Prostate gland (tissue), 2 donors: ENCODE results near the gene GRID1. TPM values are rescaled to one million over a fixed set of nuclear protein-coding genes. Genes with fewer than 3 reads are reported as not detected.

ENCODE experiments used
- DNase-seq: peaks from one replicate; pipeline ENCODE4 v3.0.0-alpha.2; 2019; ENCODE audit warnings: low spot score
- H3K27ac ChIP-seq, 2 donors: fragments of 200-600 bp; sonication (generic); 2 replicates each; pipeline ENCODE4 v1.5.1; 2017 to 2019
- H3K27me3 ChIP-seq: fragments of 200-600 bp; sonication (generic); replicated peaks from 2 replicates; pipeline ENCODE4 v1.5.1; 2019; ENCODE audit not compliant: insufficient read depth
- H3K36me3 ChIP-seq, 2 donors: fragments of 200-600 bp; sonication (generic); 1 replicate in 1 of 2; 2 replicates in 1 of 2; pipeline versions ENCODE4 v1.5.1 to v1.8.1; 2017 to 2019
- H3K4me1 ChIP-seq: fragments of 200-600 bp; sonication (generic); replicated peaks from 2 replicates; pipeline ENCODE4 v1.5.1; 2019
- H3K4me3 ChIP-seq, 2 donors: fragments of 200-600 bp; sonication (generic); 2 replicates each; pipeline ENCODE4 v1.5.1; 2017 to 2019
- H3K9me3 ChIP-seq: fragments of 200-600 bp; sonication (generic); 2 replicates; pipeline ENCODE4 v1.5.1; 2017
- CTCF ChIP-seq, 4 experiments: fragments of 200-600 bp in 2 of 4; fragments of 450-650 bp in 2 of 4; sonication (generic) in 2 of 4; IDR thresholded peaks; 1 replicate in 3 of 4; 2 replicates in 1 of 4; pipeline ENCODE4 v1.5.1; 2016 to 2019; ENCODE audit warnings: antibody characterized with exemption in 4 of 4, mild to moderate bottlenecking in 2 of 4, moderate library complexity in 2 of 4
- POLR2A ChIP-seq: fragments of 450-650 bp; IDR thresholded peaks from one replicate; pipeline ENCODE4 v1.6.1; 2016; ENCODE audit warnings: antibody characterized with exemption, mild to moderate bottlenecking
- POLR2AphosphoS5 ChIP-seq: sonication (generic); formaldehyde crosslinking; IDR thresholded peaks from one replicate; pipeline ENCODE4 v1.6.1; 2017; ENCODE audit warnings: antibody characterized with exemption
- WGBS: methylation state at CpG from one replicate; pipeline ENCODE4 v1.1.5; 2018; 5-methylcytosine and 5-hydroxymethylcytosine counted together
- intact Hi-C: fragments of 100-400 bp; cut with DNase I; formaldehyde crosslinking; loops from one replicate; pipeline ENCODE4 v1.14.2; 2022
- total RNA-seq, 2 donors: library from RNA; depleted of rRNA; stranded (reverse); fragments of >200 nt; gene quantifications; one replicate each; pipeline ENCODE4 v1.1.0, GENCODE V29; 2016

Gene GRID1
- total RNA-seq, 2 donors from 2014 or later = 1.0 to 10.0 TPM

- DNase-seq = no peak
- WGBS = 88% methylated on average over 1 of the region's 1 CpG
- Histone ChIP-seq H3K9me3 (no peaks in the 10 kb centered on the region), H3K27ac (no peak overlapping the region), H3K4me3 (no peak overlapping the region), H3K36me3 (no peaks in the 10 kb centered on the region), H3K27me3 (no peaks in the 10 kb centered on the region), H3K4me1 (no peaks in the 10 kb centered on the region)
- intact Hi-C loops = no loop called here
- TF ChIP-seq POLR2A = no peak
These were observed 379.8 kb downstream of the GRID1 start for GRCh38 chr10:85986777-85987176.

DNA sequence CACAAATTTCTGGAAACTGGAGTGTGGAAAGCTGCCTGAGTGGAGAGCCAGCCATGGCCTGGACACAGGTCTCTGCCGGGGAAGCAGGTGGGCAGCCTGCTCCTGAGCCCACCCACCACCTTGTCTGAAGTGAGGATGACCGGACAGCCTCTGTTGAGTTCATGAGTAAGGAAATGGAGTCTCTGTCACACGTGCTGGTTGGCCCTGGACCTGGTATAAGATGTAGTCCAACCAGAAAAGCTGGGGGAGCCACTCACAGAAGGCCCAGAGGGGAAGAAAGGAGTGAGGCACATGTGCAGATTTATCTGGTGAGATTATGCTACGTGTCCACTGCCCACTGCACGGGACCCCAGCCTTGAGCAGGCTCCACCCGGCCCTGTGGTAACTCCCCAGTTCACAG lies 383.5 kb downstream of the GRID1 start:
- H3K36me3 ChIP-seq = no peaks in the 10 kb centered on the region
- TF ChIP-seq POLR2A (no peak), CTCF (IDR thresholded peaks at IDR 0.05) (no peak), POLR2AphosphoS5 (no peak)
- H3K27ac ChIP-seq = no peak overlapping the region
- intact Hi-C loops = no loop called here
- H3K27me3 ChIP-seq = no peaks in the 10 kb centered on the region
- DNase-seq = no peak
- 69% methylated on average over 6 of the region's 6 CpGs for WGBS
- no peaks in the 10 kb centered on the region for H3K4me1 ChIP-seq
- no peaks in the 10 kb centered on the region for H3K9me3 ChIP-seq
- H3K4me3 ChIP-seq = no peak overlapping the region

GRCh38 chr10:85979598-85979997 lies 387.0 kb downstream of the GRID1 start:
- TF ChIP-seq POLR2A (no peak), POLR2AphosphoS5 (no peak), CTCF (IDR thresholded peaks at IDR 0.05) (no peak)
- no peak for DNase-seq
- H3K27me3 ChIP-seq = no peaks in the 10 kb centered on the region
- H3K27ac ChIP-seq = no peak overlapping the region
- no peaks in the 10 kb centered on the region for H3K9me3 ChIP-seq
- H3K4me3 ChIP-seq = no peak overlapping the region
- H3K4me1 ChIP-seq = no peaks in the 10 kb centered on the region
- intact Hi-C loops = loop anchor here (10.0 kb wide), 1 partner anchor 155 kb away; no protein-coding TSS in a partner anchor
- no peaks in the 10 kb centered on the region for H3K36me3 ChIP-seq

DNA sequence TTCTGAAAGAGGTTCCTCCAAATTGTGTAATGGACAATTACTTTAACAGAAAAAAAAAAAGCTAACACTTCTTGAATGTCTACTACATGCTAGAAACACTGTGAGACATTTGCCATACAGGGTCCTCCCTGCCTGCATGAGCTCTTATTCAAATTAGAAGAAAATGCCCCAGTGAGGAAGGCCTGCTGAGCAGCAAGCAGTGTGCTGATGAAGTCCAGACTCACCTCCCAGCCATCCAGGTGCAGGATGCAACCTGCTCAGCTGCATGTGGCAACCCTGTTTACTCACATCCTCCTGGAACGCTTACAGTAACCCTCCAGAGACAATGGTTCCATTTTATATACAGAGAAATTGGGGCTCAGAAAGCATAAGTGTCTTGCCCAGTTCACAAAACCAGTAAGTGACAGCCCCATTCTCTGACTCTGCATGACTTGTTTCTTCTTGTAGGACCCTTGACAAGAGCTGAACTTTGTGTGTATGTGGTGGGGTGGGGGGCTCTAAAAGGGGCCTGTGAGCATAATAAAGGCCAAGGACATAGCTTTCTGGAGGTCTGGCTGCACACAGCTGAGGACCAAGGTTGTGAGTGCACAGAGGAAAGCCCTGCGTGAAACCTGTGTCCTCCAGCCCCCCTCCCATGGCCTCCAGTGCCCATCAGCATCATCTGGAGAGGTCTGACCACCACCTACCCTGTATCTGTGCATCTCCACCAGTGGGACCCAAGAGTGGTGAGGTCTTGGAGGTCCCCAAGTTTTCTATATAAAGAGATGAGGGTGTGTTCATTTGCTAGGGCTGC lies 387.8 kb downstream of the GRID1 start:
- Histone ChIP-seq H3K4me1 (no peaks in the 10 kb centered on the region), H3K27ac (no peak overlapping the region), H3K27me3 (no peaks in the 10 kb centered on the region), H3K9me3 (no peaks in the 10 kb centered on the region), H3K36me3 (no peaks in the 10 kb centered on the region), H3K4me3 (no peak overlapping the region)
- WGBS = 49% methylated on average over 2 of the region's 2 CpGs
- DNase-seq = no peak
- intact Hi-C loops = loop anchor here (10.0 kb wide), 1 partner anchor 156 kb away; no protein-coding TSS in a partner anchor
- TF ChIP-seq POLR2A (no peak), CTCF (IDR thresholded peaks at IDR 0.05) (no peak), POLR2AphosphoS5 (no peak)

DNA sequence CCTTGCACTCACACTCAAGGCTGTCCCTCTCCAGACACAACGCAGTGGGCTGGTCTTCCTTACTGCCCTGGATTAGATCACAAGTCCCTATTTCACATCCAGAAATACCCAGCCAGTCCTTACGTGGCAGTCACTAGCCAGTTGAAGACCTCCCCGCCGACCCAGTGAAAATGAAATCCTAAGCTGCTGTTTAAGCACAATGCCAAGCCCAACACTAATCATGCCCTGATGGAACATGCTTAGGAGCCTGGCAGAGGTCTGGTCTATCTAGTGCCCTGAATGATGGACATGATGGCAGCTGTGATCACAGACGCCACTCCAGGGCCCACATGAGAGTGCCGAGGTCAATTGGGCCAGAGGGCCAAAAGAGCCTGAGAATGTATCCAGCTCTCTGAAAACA lies 389.0 kb downstream of the GRID1 start:
- Histone ChIP-seq H3K27ac (no peak overlapping the region), H3K4me1 (no peaks in the 10 kb centered on the region), H3K4me3 (no peak overlapping the region), H3K9me3 (no peaks in the 10 kb centered on the region), H3K36me3 (no peaks in the 10 kb centered on the region), H3K27me3 (no peaks in the 10 kb centered on the region)
- 81% methylated on average over 5 of the region's 6 CpGs for WGBS
- no peak for DNase-seq
- TF ChIP-seq POLR2AphosphoS5 (no peak), CTCF (IDR thresholded peaks at IDR 0.05) (no peak), POLR2A (no peak)
- intact Hi-C loops = loop anchor here (10.0 kb wide), 1 partner anchor 157 kb away; no protein-coding TSS in a partner anchor
